SH-SY5Y (cell line): ENCODE data around the gene DNAJA3.

Experiments
- GATA2 ChIP-seq: IDR thresholded peaks from 2 replicates; pipeline ENCODE4 v1.6.1; 2011; ENCODE audit warnings: mild to moderate bottlenecking, low read depth, low read length
- GATA3 ChIP-seq: IDR thresholded peaks from 2 replicates; pipeline ENCODE4 v1.6.1; 2011; ENCODE audit warnings: low read depth, mild to moderate bottlenecking, low read length, moderate library complexity

The DNAJA3 gene

DNA sequence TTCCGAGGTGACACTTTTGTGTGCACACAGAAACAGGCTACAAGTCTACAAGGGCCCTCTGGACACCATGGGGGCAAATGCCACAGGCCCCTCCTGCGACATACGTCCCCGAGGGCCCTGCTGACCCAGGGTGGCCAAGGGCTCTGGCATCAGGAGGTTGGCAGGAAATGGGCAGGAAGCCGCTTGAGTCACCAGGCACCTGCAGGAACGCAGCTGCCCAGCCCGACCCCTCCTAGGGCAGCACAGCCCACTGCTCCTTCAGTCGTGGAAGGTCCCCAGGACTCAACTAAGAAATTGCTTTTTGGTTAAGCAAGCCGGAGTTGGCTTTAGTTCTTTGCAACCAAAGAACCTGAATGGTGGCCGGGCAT, 17.4 kb upstream of the DNAJA3 start:
- TF ChIP-seq GATA3 (no peak), GATA2 (no peak)

DNA sequence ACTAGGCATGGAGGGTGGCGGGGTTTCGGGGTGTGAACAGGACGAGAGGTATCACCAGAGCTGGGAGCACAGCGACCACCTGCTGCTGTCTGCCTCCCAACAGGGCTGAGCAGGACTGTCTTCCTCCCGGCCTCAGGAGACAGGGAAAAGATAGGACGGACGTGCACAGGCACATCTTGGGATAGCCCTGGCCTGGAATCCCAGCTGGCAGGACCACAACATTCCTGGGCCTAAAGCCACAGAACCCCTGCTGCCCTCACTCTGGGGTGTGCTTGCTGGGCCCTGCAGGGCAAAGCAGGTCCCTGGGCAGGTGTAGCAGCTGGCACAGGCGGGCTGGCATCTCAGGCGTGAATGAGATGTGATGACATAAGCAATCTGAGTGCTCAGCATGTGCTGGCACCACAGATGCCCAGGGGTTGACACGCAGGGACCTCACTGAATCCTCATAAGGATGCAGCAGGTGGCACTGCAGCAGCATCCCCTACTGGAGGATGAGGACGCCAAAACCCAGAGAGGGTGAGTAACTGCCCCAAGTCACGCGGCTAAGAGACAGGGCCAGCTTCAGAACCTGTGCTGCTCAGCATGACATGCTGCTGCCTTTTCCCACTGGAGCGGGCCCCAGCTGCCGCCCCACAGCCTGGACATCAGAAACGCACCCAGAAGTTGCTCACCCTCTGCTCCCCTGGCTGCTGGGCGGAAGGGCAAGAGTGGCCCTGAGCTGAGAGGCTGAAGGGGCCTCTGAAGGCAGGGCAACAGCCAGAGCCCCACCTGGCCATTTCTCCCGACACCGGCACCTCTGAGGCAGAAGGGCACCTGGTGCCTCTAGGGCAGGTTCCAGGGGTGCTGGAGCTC, 16.4 kb upstream of the DNAJA3 start:
- no peak for TF ChIP-seq GATA2
- TF ChIP-seq GATA3 = no peak

DNA sequence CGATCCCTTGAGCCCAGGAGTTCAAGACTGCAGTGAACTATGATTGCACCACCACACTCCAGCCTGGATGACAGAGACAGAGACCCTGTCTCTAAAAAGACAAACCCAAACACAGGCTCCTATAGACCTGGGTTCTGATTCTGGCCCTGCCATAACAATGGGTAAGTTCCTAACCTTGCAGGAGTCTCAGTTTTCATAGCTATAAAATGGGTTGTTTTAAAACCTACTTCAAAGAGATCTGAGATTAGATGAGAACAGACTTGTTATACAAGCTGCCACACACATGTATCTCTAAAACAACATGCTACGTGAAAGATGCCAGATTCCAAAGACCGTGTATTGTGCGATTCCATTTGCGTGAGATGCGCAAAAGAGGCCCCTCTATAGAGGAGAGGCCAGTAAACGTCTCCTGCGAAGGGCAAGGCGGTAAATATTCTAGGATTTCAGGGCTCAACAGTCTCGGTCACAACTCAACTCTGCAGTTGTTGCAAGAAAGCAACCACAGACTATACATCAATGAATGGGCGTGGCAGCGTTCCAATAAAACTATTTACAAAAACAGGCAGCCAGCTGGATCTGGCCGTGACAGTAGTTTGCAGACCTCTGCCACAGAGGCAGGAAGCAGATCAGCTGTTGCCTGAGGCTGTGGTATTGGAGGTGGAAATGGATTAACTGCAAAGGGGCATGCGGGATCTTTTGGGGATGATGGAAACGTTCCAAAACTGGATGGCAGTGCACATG, 15.2 kb upstream of the DNAJA3 start:
- TF ChIP-seq GATA2 (no peak), GATA3 (no peak)

DNA sequence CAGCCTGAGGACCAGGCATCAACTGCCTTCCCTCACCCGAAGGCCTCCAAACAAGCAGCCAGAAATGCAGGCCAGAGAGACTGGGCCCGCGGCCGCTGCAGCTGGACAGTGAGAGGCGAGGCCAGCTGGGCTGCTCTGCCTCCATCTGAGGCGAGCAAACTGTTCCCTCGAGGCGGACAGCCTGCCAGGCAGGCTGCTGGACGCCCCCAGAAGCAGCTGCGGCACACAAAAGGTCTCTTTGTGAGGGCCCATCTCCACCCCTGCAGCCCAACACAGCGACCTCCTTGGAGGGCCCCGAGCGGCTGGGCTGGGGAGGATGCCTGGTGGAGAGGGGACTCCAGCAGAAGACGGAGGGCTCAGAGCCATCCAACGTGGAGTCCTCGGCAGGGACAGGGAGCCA, 14.0 kb upstream of the DNAJA3 start:
- no peak for TF ChIP-seq GATA3
- no peak for TF ChIP-seq GATA2

DNA sequence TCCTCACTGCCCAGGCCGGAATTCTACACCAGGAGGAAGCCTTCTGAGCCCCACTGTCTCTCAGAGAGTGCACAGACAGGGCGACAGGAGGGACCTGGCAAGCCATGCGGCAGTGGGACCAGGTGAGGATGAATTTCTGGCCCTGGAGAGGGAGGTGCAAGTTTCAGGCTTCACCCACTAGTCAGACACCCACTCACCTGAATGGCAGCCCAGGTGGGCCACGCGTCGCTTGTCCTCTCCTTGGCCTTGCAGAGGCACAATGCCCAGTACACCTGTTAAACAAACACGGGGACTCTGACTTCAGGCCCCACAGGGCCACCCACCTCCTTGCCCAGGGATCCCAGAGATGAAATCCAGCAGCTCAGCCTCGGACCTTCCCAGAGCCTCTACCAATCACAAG, 13.5 kb upstream of the DNAJA3 start:
- TF ChIP-seq GATA3 = no peak
- TF ChIP-seq GATA2 = no peak

DNA sequence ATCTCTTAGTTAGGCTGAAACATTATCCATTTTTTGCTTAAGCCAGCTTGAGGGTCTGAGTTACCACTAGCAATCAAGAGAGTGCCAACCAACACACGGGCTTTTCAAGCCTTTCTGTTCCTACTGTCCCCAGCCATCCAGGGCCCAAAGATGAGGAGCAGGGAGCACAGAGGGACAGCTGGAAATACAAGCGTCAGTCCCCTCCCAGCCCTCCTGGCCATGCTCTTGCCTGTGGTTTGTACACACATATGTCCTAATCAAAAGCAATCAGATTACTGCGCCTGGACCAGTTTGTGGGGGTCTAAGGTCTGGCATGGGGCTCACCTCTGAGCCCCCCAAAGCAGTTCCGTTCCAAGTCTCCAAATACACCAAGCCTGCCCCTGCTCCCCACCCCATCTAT, 12.8 kb upstream of the DNAJA3 start:
- no peak for TF ChIP-seq GATA3
- no peak for TF ChIP-seq GATA2

DNA sequence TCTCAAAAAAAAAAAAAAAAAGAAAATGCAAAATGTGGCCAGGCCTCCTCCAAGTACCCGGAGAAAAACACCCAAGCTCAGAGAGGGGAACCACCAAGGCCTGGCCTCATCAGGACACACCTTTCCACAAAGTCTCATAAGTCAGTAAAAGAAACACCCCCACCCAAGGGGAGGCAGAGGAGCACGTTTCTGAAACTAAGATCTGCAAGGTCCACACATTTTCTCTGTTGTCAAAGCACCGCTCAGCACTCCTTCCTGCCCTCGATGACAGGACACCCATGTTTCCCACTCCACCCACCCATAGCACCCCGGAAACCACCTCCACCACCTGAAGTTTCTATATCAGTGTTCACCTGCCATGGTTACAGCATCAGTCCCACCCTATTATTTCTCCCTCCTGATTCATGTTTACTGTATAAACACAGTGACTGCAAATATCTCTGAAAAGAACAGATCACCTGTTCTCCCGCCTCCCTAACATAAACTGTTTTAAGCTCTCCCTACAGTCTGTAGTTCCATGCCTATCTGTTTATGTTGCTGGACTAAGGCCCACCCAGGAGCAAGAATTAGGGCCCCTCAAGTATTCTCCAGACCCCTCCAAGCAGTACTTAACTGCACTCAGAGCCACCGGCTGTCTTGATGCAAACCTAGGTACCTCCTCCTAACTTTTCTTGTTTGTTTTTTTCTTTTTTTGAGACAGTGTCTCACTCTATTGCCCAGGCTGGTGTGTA, 11.3 kb upstream of the DNAJA3 start:
- TF ChIP-seq GATA3 (no peak), GATA2 (no peak)

DNA sequence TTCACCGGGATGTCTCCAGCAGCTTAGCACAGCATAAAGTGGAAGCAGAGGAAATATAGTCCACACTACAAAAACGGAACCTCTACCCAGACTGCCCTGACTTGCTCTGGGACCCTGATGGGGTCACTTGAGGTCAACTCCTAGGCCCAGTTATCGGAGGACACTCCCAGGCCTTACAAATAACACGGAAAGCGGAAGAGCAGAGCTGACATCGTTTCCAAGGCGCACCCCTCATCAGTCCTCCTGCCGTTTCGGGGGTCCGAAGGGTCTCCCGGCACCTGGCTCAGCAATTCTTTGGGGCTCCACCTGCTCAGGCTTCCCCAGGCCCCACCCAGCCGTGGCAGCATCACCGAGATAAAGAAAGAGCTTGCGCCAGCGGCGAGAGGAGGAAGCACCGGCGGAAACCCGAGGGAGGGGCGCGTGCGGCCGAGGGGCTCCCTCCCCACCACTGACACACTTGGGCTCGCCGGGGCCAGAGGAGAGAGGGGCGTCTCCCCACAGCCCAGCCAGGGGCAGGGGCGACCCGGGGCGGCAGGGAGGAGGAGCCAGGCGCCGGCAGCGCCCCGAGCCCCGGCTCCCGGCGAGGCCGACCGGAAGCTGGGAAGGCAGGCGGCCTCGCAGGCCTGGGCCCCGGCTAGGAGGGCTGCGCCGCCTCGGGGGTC, 10.0 kb upstream of the DNAJA3 start:
- TF ChIP-seq GATA3 = no peak
- no peak for TF ChIP-seq GATA2

DNA sequence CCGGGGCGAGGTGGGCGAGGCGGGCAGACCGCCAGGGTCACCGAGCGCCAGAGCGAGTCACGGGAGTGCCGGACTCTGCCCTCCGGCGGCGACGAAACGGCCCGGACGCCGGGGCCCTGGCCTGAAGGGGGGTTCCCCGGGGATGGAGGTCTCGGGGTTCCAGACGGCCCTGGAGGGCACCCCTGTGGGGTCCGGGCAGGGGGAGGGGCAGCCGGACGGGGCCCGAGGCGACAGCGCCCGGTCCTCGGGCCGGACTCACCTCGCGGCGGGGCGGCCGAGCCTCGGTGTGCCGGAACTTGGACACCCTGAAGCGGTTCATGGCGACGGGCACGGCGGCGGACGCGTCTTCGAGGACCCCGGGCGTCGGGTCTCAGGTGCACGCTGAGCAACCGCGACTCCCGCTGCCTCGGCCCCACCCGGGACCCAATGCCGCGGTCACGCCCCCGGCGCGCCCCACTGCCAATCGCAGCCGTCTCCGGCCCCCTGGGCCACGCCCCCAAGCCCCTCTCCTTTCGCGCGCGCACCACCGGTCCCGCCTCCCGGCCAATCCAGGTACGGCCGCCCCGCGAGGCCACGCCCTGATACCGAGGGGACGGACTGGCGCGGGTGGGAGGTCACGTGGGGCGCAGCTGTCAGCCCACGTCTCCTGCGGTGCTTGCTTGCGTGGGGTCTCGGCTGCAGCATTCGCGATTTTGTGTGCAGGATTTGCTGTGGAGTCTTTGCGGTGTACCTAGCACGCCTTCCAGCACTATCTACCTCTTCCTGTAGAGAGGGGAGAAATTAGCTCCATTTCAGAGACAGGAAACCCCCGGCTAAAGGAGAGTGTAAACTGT, 9.3 kb upstream of the DNAJA3 start, which contains the start of gene CORO7:
CORO7 (minus strand) TSS at position 397 of the 833 bp plus-strand sequence; CDS start at position 319, 78 bp downstream.
- TF ChIP-seq GATA3 (no peak), GATA2 (no peak)

DNA sequence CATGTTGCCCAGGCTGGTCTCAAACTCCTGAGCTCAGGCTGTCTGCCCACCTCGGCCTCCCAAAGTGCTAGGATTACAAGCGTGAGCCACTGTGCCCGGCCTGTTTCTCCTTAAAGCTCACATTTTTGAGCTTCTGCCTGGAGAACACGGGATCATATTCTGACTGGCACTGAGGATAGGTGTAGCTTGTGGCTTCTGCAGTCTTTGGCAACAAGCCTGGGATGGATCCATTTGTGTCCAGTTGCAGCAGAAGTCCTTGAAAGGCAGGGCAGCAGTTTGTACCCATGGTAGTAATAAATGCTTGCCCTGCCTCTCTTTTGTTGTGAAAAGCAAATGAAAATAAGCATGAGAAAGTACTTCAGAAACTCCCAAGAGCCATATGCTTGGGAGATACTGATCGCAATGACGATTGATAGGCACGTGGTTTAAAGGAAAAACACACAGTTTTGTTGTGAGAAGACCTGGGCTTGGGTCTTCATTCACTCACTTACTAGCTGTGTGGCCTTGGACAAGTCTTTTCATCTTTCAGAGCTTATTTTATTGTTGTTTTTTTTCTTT, 6.2 kb upstream of the DNAJA3 start:
- TF ChIP-seq GATA2 (no peak), GATA3 (no peak)

DNA sequence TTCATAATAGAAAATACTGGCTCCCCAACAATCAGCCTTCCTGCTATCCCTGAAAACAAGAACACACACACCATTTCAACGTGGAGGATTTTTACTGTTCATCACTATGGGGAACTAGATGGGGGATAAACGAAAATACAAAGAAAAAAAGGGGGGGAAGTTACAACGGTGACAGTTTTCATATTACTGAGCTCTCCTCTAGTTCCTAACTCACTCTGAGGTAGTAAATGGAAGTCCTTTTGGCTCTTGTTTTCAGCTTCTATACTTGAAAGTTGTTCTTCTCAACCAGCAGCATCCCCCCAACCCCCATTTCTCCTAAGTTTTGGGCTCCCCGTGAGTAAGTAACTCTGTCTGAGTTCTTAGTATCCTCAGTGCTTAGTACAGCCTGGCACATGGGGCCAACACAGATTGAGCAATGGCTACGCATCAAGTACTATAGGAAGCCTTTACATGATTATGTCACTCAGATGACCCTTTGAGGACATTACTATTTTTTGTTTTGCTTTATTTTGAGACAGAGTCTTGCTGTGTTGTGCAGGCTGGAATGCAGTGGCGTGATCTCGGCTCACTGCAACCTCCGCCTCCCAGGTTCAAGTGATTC, 5.1 kb upstream of the DNAJA3 start:
- no peak for TF ChIP-seq GATA2
- no peak for TF ChIP-seq GATA3

DNA sequence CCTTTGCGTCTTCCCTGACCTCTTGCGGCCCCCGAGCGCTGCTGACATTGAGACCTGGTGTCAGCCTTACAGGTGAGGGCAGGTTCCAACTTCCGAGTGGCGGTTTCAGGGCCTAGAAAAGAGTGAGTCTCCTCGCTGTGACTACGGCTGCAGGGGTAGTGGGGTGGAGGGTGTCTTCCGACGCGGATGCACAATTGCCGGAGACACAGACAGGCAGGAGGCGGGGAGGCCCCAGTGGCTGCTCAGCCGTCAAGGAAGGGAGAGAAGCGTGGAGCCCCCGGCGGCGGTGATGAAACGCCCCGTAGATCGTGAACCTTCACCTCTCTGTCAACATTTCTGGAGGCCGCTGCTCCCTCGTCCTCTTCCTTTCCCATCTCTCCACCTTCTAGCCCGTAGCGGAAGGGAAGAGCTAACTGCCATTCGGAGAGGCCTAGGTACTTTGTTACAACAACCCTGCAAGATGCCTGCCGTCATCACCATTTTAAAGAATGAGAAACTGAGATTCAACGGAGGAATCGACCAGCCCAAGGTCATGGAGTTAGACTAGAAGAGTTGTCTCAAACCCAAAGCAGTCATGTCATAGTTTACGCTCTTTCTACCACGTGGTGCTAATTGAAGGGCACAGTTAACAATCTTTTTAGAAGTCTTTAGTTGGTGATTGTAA, 485 bp downstream of the DNAJA3 start:
- TF ChIP-seq GATA2 (no peak), GATA3 (no peak)
